ENCODE results near the gene SDR42E2. TPM values are rescaled to one million over a fixed set of nuclear protein-coding genes. Genes with fewer than 3 reads are reported as not detected.

Gene SDR42E2
- total RNA-seq, 1 experiment from 2014 or later, result not detected

DNA sequence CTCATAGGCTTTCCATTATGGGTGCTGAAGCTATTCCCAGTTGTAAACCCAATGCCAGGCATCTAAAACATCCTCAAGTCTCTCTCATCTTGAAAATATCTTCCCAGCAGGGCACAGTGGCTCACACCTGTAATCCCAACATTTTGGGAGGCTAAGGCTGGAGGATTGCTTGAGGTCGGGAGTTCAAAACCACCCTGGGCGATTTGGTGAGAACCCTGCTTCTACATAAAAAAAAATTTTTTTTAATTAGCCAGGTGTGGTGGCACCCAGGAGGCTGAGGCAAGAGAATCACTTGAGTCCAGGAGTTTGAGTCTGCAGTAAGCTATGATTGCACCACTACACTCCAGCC lies 30.7 kb downstream of the SDR42E2 start:
- intact Hi-C loops (cut with micrococcal nuclease), result no loop called here
- Histone ChIP-seq H3K27me3 (ENCODE audit: low read length) (no peaks in the 10 kb centered on the region), H3K9me2 (replicated peaks; ENCODE audit: low read length) (no peaks in the 10 kb centered on the region), H2AFZ (ENCODE audit: low read length) (no peak overlapping the region), H3K9me3 (ENCODE audit: low read length) (no peaks in the 10 kb centered on the region), H4K20me1 (ENCODE audit: low read length) (no peaks in the 10 kb centered on the region), H3K36me3 (ENCODE audit: low read depth, low read length) (no peaks in the 10 kb centered on the region), H3F3A (ENCODE audit: low read length, unreplicated experiment) (no peaks in the 10 kb centered on the region), H3K4me3 (ENCODE audit: low read length) (no peak overlapping the region), H3K27ac (ENCODE audit: low read length) (no peak overlapping the region), H3K9ac (ENCODE audit: low read length) (no peak overlapping the region), H3K4me2 (ENCODE audit: low read length) (no peak overlapping the region), H3K79me2 (ENCODE audit: low read length) (no peaks in the 10 kb centered on the region), H3K4me1 (ENCODE audit: insufficient read depth, low read length) (peaks cover 29% of the 10 kb centered on the region)
- DNase-seq, result no peak
- no peak for ATAC-seq
- TF ChIP-seq EZH2phosphoT487 (IDR thresholded peaks at IDR 0.05; ENCODE audit: borderline replicate concordance, low read length), result no peak
- no peak for TF ChIP-seq EZH2 (IDR thresholded peaks at IDR 0.05; ENCODE audit: low read length, unreplicated experiment)
- TF ChIP-seq, protein P1, sequence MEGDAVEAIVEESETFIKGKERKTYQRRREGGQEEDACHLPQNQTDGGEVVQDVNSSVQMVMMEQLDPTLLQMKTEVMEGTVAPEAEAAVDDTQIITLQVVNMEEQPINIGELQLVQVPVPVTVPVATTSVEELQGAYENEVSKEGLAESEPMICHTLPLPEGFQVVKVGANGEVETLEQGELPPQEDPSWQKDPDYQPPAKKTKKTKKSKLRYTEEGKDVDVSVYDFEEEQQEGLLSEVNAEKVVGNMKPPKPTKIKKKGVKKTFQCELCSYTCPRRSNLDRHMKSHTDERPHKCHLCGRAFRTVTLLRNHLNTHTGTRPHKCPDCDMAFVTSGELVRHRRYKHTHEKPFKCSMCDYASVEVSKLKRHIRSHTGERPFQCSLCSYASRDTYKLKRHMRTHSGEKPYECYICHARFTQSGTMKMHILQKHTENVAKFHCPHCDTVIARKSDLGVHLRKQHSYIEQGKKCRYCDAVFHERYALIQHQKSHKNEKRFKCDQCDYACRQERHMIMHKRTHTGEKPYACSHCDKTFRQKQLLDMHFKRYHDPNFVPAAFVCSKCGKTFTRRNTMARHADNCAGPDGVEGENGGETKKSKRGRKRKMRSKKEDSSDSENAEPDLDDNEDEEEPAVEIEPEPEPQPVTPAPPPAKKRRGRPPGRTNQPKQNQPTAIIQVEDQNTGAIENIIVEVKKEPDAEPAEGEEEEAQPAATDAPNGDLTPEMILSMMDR (conservative IDR thresholded peaks at IDR 0.05; ENCODE audit: low read depth, low read length), result no peak
- BruUV-seq (replicated peaks), result no TSS peak
- ChIA-PET POLR2A (ENCODE audit: unreplicated experiment) (no interaction called here), CTCF (no interaction called here)

DNA sequence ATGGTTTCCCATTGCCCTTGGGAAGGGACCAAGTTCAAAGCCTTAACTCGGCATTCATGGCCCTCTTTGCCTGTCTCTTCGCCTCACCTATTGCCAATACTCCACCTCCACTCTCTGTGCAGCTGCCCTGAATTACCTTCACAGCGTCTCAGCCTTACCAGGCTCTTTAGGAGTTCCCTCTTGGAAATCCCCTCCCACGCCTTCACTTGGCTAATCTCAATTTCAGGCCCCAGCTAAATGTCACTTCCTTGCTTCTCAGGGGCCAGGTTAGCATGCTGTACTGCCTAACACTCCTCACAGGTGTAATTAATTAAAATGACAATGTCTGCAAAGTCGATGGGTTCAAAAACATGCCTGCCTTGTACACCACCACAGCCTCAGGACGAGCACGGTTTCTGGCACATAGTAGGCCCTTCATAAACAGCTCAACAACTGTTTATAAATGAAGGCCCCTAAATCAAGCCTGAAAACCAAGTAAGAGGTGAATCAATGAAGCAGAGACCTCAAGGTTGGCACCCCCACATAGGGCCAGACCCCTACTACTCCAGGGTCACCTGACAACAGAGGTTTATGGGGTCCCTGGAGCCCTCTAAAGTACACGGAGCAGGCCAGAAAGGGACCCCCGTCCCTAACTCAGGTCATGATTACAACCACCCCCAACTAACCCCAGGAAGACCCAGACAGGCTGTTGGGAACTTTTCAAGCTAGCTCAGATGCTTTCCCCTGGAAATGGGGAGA lies 32.6 kb downstream of the SDR42E2 start:
- Histone ChIP-seq H3K9me2 (replicated peaks; ENCODE audit: low read length) (no peaks in the 10 kb centered on the region), H3K9ac (ENCODE audit: low read length) (no peak overlapping the region), H3K36me3 (ENCODE audit: low read depth, low read length) (no peaks in the 10 kb centered on the region), H3K4me3 (ENCODE audit: low read length) (no peak overlapping the region), H3K79me2 (ENCODE audit: low read length) (no peaks in the 10 kb centered on the region), H3K4me2 (ENCODE audit: low read length) (peak overlapping the region; percentile 57), H3K9me3 (ENCODE audit: low read length) (no peaks in the 10 kb centered on the region), H3K27me3 (ENCODE audit: low read length) (no peaks in the 10 kb centered on the region), H3K27ac (ENCODE audit: low read length) (no peak overlapping the region), H4K20me1 (ENCODE audit: low read length) (no peaks in the 10 kb centered on the region), H3K4me1 (ENCODE audit: insufficient read depth, low read length) (peaks cover 25% of the 10 kb centered on the region), H3F3A (ENCODE audit: low read length, unreplicated experiment) (no peaks in the 10 kb centered on the region), H2AFZ (ENCODE audit: low read length) (no peak overlapping the region)
- intact Hi-C loops (cut with micrococcal nuclease), result no loop called here
- no peak for DNase-seq
- no TSS peak for BruUV-seq (replicated peaks)
- CTCF ChIA-PET, result interaction anchor here (0.6 to 1.8 kb wide), 2 partner anchors 105 to 203 kb away, joined by 5 to 6 read pairs; no protein-coding TSS in a partner anchor
- no peak for TF ChIP-seq EZH2phosphoT487 (IDR thresholded peaks at IDR 0.05; ENCODE audit: borderline replicate concordance, low read length)
- TF ChIP-seq, protein P1 (conservative IDR thresholded peaks at IDR 0.05; ENCODE audit: low read depth, low read length), result no peak
- TF ChIP-seq EZH2 (IDR thresholded peaks at IDR 0.05; ENCODE audit: low read length, unreplicated experiment), result no peak
- ATAC-seq, result no peak
- POLR2A ChIA-PET (ENCODE audit: unreplicated experiment), result no interaction called here

DNA sequence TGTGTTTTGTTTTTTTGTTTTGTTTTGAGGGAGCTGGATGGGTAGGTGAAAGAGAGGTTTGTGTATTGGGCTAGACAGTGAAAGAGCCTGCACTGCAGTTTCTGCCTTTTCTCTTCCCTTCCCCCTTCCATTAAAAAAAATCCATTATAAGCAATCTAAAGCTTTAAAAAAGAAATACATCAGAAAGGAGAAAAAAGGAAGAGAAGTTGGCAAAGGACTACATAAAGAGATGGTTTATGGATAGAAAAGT lies 33.1 kb downstream of the SDR42E2 start:
- no peaks in the 10 kb centered on the region for H3K9me2 ChIP-seq (replicated peaks; ENCODE audit: low read length)
- CTCF ChIA-PET, result interaction anchor here (0.6 to 1.8 kb wide), 2 partner anchors 105 to 203 kb away, joined by 5 to 6 read pairs; no protein-coding TSS in a partner anchor
- ATAC-seq (no peak), DNase-seq (no peak)
- no peaks in the 10 kb centered on the region for H3F3A ChIP-seq (ENCODE audit: low read length, unreplicated experiment)
- no peak overlapping the region for H2AFZ ChIP-seq (ENCODE audit: low read length)
- H3K27me3 ChIP-seq (ENCODE audit: low read length), result no peaks in the 10 kb centered on the region
- no peak overlapping the region for H3K27ac ChIP-seq (ENCODE audit: low read length)
- H3K9ac ChIP-seq (ENCODE audit: low read length), result no peak overlapping the region
- BruUV-seq (replicated peaks), result no TSS peak
- H3K9me3 ChIP-seq (ENCODE audit: low read length), result no peaks in the 10 kb centered on the region
- H3K79me2 ChIP-seq (ENCODE audit: low read length), result no peaks in the 10 kb centered on the region
- H4K20me1 ChIP-seq (ENCODE audit: low read length), result no peaks in the 10 kb centered on the region
- H3K4me1 ChIP-seq (ENCODE audit: insufficient read depth, low read length), result peaks cover 27% of the 10 kb centered on the region
- intact Hi-C loops (cut with micrococcal nuclease), result no loop called here
- H3K4me2 ChIP-seq (ENCODE audit: low read length), result peak overlapping the region; percentile 57
- no peaks in the 10 kb centered on the region for H3K36me3 ChIP-seq (ENCODE audit: low read depth, low read length)
- peak overlapping the region; percentile 28; the same call in 1 of the 2 replicates for H3K4me3 ChIP-seq (ENCODE audit: low read length)
- TF ChIP-seq, protein P1 (conservative IDR thresholded peaks at IDR 0.05; ENCODE audit: low read depth, low read length), result no peak
- TF ChIP-seq EZH2phosphoT487 (IDR thresholded peaks at IDR 0.05; ENCODE audit: borderline replicate concordance, low read length) (no peak), EZH2 (IDR thresholded peaks at IDR 0.05; ENCODE audit: low read length, unreplicated experiment) (no peak)
- POLR2A ChIA-PET (ENCODE audit: unreplicated experiment), result no interaction called here
